HG03460 (cell line): ENCODE measurements around the gene ITGB7.
A peak's percentile ranks its signal among the peaks of the same experiment; 100 is the strongest.

Experiments used
- ATAC-seq: cut with Tn5 transposase; IDR thresholded peaks from one replicate; pipeline ENCODE4 v1.9.1; 2021; ENCODE audit not compliant: unreplicated experiment

ITGB7 gene

DNA sequence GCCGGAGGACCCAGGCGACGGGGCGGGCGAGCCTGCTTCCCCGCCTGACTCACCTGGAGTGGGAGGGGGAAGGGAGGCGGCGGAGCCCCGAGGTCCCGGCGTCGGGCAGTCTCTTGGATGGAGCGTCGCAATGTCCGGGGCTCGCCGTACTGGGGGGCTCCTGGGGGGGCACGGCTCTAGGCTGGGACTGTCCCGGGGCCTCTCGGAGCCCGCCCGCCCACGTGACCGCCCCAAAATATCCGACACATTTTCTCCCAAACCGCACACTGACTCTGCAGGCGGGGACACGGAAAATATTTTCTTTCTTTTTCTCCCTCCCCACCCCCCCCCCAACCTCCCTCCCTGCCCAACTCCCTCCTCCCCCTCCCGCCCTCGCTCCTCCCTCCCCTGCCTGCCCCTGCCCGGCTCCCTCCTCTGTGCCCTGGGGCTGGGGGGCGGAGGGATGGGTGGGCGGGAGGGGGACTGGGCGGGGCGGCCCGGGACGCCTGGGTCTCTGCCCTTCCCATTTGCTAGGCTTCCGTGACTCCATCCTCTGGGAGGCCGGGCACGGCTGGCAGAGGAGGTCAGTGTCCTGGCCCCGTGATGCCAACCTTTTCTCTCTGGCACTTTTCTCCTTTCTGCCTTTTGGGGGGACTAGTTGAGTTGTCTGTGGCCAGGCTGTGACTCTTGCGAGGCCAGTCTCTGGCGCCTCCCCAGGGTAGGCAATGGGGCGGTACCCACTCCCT lies 25.0 kb upstream of the ITGB7 start, which contains the start of gene RARG:
RARG (minus strand) TSS at position 289 of the 725 bp plus-strand sequence. CDS start 4,664 bp downstream, outside the sequence.
- no peak for ATAC-seq

DNA sequence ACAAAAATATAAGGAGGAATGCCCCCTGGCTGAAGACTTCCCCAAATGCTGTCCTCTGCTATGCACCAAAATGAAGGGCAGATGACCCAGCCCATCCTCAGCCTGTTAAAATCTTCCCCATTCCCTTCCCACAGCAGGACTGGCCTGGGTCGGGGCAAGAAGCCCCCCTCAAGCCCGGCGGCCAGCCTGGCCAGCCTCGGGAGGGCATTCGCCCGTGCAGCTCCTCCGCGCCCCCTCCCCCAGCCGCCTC lies 24.5 kb upstream of the ITGB7 start:
- ATAC-seq: no peak

DNA sequence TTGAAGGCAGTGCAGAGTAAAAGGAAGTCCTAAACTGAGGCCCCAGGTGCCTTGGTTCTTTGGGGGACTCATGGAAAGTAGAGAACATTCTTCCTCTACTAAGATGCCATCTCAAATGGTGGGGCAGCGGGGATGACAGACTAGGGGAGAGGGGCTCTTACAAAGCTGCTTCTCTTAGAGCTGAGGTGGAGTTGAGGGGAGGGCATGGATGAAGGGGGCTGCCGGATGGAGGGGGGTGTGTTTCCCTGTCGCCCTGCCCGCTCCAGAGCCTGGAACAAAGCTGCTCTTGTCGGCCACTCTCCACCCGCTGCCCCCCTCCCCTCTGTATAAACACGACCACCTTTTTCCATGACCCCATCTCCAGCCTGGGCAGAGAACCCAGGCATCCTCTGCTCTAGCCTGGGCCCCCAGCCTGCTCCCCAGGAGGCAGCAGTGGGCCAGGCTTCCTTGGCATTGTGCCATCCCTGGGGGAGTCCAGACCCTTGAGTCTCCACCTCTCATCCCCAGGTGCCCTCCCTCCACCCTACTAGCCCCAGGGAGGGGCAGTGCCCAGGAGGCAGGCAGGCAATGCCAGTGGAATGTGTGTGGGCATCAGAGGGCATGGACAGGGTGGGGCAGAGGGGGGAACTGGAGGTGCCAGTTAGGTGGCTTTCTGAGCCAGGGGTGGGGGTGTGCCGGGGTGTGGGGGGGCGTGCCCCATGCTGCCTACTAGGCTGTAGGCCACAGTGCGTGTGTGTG lies 23.2 kb upstream of the ITGB7 start:
- ATAC-seq: no peak

DNA sequence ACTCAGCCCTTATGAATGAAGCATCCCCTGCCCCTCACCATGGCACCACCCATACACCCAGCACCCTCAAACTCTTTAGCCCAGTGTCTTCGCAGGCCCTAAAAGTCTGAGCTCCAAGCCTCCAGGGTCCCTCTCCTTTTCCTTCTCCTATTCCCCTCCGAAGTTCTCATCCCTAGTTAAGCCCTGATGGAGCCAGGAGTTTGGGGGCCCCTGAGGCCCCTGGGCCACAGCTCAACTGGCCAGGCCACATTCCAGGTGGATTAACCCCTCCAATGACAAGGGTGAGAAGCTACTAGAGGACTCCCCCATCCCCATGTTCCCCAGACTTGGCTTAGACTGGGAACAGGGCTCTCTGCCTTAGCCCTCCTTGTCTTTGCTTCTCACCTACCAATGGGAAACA lies 22.4 kb upstream of the ITGB7 start:
- no peak for ATAC-seq

DNA sequence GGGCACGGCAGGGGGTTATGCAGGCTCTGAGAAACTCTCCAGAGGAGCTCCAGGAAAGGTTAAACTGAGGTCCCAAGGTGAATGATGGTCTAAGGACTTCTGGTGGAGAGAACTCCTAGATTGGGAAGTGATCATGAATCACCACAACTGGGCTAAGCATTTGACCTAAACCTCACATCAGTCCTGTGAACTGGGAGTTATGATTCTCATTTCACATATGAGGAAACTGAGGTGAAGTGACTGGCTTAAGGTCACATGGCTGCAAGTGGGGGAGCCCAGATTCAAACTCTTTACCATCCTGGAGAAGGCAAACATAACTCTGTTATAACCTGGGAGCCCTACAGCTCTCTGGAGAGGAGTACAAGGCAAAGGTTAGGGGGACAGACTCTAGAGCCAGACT lies 20.8 kb upstream of the ITGB7 start:
- ATAC-seq: no peak

DNA sequence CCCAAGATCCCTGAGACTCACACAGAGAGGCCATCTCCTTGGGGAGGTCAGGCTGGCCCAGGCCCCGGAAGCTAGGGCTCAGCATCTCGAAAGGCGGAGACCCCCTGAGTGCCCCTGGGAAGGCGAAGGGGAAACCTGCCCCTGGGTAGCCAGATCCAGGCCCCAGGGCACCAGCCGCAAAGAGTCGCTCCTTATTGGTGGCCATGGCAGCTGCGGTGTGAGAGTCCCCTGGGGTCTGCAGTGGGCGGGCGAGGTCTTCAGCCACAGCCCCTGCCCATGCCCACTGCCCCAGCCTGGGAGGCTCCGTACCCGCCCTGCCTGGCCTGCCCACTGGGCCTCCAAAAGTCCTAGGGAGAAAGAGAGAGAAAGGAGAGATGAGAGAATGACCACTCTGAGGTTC lies 20.3 kb upstream of the ITGB7 start:
- no peak for ATAC-seq

DNA sequence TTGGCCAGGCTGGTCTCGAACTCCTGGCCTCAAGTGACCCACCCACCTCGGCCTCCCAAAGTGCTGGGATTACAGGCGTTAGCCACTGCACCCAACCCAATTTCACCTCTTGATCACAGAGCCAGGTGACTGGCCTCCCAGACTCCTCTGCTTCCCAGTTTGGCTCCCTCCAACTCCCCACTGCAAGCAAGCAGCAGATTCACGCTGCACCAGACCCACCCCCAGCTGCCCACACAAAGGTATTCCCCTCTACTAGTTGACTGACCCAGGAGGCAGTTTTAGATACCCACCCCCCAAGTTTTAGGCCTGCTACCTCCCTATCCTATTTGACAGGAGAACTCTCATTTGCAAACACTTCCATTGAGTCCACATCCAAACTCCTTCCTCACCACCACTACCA lies 19.8 kb upstream of the ITGB7 start:
- no peak for ATAC-seq

DNA sequence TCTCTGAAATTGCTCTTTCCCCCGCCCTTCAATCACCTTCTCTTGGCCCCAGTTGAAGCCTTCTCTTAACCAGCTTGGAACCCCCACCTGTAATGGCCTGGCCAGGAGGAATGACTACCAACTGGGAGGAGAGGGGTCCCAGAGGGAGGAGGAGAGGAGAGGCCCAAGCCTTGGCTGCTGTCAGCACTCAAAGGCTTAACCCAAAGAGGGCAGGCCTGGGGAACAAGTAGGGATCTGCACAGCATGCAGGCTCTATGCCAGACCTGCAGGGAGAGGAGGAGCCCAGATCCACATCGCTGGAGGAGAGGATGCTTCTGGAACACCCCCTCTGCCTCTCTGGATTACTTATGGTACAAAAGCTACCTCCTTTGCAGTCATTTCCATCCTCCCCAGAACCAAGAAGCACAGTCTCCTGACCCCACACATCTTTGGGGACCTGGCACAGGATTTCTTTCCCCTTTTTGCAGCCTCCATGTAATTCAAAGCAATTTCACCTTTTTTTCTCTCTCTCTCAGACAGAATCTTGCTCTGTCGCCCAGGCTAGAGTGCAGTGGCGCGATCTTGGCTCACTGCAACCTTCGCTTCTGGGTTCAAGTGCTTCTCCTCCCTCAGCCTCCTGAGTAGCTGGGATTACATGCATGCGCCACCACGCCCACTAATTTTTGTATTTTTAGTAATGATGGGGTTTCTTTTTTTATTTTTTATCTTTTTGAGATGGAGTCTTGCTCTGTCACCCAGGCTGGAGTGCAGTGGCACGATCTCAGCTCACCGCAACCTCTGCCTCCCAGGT lies 18.8 kb upstream of the ITGB7 start:
- ATAC-seq: no peak

DNA sequence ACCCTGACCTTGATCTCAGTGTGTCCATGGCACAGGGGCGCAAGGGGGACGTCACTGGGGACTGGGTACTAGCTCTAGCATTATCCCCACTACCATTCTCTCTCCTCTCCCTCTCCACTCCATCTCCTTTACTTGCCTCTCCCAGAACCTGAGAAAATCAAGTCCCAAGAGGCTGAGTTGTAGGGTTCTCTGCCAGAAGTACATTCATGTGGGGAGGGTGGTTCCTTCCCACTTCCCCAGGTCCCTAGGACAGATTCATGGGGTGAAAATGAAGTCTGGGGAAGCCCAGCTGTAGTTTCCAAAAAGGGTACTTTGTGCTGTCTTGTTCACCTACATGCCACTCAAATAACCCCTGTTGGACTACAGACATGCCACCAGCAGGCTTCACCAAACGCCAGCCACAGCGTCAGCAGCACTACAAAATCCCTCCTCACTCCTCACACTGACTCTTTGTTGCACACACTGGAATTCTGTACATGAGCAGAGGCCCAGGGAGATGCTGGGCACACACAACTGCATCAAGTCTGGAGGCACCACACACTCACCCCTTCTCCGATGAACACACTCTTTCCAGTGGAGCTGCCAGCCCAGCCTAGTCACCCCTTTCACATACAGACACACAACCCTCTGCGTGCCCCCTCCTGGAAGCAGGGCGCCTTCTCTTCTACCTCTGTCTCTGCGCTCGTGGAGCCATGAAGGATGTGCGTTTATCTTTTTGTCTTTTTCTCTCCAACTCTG lies 18.0 kb upstream of the ITGB7 start:
- no peak for ATAC-seq

DNA sequence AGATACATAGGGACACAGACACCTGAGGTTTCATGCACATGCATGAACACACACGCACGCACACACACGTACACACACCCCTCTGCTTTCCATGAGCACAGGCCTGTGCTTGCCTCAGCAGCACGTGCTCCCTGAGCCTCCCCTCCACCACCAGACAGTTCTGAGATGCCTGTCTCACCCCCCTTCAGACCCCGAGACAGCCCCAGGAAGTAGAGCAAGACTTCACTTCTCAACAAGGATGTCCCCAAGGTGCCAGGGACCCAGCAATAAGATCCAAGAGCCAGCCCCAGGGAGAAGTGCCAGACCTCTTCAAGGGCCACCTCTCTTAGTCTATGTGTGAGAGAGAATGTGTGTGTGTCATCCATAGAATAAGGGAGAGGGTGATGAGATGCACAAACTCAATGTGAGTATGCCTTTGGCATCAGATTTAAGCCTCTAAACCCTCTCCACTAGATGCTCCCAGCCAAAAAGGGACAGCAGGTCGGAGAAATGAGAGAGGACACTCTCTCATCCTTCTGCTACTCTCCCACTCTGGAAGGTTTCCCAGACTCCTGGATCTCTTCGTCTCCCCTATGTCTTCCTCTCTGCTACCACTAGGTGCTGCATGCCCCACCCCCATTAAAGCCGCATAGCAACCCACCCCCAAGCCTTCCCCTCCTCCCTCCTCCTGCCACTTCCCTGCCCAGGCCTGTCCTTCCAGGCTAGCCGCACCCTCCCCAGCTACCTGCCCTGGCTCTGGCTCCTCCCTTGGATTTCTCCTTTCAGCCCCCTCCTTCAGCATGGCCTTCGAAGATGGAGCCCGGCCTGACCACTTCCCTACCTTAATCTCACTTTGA lies 17.2 kb upstream of the ITGB7 start:
- no peak for ATAC-seq

DNA sequence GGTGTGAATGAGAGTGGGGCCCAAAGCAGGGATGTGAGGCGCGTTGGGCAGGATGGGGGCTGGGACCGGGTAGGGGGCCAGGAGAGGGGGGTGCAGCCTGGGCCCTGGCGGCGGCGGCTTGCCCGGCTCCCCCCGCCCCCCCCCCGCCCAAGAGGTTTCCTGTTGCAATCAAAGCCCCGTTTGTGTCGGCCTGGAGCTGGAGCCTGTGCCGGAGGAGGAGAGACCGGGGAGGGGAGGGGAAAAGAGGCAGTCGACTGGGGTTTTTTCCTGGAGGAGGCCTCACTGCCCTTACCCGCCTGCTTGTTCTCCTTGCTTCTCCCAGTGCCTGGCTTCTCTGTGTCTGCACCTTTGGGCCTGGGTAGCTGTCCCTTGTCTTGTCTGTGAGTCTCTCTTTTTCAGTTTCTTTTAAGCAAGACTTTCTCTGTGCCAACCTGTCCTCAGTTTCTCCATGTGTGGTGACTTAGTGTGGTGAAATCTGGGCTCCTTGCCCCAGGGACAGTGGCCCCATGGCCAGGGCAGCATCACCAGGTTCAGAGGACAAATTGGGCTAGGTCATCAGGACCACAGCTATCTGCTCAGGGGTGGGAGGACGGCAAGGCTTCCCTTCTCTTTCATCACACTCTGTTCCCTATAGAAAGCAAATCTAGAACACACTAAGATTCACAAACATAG lies 16.5 kb upstream of the ITGB7 start:
- ATAC-seq: no peak

DNA sequence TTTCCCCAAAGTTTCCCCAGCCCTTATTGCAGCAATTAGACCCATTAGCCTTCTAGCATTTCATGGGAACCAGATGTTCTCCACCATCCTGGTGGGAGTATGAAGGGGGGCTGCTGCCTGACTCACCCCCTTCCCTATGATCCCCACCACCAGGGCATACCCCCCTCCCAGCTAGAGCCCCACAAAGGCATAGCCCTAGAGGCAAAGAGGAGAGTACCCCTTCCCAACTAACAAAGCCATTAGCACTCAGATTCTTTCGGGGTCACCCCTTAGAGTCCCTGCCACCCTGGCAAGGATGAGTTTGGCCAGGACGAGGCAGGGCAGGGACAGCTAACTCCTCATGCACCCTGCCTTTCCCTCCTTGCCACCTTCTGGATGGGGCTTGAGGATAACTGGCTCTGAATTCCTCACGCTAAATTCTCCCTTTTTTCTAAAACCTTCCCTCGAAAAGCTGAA lies 15.8 kb upstream of the ITGB7 start:
- no peak for ATAC-seq

DNA sequence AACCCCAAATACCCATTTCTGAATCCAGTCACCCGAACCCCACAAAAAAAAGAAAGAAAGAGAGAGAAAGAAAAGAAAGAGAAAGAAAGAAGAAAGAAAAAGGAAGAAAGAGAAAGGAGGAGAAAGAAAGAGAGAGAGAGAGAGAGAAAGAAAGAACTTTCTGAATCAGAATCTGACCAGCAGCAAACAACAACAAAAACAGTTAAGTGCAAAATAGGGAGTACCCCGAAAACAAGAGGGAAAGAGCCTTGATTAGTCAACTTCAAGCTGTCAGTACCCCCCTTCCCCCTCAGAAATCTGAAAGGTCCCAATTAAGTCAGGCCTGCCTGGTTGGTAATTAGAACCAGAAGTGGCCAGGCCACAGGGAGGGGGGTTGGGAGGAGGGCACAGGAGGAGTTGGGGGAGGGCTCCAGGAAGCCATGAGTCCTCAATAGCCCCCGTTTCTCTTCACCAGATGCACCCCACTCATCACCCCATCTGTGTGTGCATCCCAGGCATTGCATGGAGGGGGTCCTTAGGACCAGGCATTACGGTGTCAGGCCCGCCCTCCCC lies 15.2 kb upstream of the ITGB7 start:
- ATAC-seq: no peak

DNA sequence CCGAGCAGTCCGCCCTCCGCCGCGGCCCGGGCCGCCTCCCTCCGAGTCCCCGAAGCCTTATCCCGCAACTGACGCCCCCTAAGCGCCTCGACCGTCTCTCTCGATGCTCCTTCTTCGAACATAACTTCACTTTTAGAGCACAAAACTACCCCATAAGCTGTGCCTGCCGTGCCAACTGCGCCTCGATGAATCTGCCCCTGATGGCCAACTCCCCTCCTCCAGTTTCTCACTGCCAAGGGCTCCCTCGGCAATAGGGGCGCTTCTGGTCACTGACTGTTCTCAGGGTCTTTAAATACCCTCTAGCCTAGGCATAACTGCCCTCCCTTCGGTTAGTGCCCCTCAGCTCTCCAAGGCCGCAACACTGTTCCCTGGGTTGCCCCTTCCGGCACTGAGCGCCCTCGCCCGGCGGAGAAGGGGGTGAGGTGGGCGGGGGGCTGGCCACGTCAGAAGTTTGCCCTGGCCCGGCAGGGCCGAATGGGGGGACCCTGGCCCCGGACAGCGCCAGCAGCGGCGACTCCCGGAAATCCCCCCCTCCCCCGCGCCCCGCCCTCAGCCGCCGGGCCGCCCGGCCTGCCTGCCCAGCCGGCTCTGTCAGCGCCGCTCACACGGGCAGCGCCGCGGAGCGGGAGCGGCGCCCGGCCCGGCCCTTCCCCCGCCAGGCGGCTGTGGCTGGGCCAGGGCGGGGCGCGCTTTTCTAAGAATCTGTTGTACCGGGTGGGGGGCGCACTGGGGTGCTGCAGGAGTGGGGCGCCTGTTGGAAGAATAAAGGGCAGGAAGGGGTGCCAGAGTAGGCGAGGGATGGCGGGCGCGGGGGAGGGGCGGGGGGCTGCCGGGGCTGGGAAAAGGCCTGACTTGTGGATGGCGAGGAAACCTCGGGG lies 14.4 kb upstream of the ITGB7 start:
- ATAC-seq: peak; percentile 26

DNA sequence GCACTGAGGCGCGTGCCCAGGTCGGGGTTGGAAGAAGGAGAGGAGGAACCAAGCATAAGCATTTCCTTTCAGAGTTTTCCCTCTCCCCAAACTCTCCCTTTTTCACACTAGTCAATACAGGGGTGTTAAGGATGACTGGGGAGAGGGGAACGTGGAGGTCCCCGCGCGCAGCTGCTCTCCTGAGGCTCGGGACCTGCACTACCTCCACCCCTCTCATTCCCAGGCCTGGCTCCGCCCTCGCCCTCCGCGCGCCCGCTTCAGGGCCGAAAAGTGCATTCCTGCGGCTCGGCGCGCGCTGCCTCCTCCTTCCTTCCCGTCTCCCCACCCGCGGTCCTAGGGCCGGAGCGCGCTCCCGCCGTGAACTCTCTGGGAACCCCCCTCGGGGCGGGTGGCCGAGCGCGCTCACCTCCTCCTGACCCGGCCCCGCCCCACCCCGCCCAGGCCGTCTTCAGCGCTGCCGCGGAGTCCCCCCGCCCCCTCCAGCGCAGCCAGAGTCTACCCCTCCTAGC lies 13.7 kb upstream of the ITGB7 start:
- ATAC-seq: peak; percentile 46

DNA sequence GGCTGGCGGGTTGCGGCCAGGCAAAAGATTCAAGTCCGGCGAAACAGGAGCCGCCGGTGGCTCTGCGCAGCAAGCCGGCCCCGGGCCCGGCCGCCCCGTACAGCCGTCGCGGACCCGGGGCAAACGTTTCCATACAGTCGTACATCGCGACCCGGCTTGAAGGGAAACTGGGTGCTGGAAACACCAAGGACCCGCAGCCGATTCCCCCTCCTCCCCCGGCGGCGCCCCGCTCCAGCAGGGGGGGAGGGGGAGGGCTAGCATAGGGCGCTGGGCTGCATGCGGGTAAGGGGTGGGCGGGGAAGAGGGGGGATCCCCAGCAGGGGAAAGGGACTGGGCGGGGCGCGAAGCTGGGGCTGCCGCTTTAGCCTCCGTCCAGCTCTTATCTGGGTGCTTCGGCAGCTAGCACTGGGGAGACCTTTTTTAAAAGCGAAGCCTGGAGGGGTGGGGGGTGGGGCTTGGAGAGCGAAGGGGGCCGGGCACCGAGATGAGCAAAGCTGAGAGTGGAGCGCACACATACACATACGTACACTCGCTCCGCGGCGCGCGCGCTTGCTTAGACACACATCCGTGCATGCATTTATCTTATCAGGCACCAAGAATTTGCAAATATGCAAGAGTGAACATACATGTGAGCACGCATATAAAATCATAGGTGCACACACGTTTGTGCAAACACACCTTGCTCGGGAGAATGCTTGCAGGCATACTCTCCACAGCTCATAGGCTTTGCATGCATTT lies 13.1 kb upstream of the ITGB7 start:
- peak; percentile 38 for ATAC-seq

DNA sequence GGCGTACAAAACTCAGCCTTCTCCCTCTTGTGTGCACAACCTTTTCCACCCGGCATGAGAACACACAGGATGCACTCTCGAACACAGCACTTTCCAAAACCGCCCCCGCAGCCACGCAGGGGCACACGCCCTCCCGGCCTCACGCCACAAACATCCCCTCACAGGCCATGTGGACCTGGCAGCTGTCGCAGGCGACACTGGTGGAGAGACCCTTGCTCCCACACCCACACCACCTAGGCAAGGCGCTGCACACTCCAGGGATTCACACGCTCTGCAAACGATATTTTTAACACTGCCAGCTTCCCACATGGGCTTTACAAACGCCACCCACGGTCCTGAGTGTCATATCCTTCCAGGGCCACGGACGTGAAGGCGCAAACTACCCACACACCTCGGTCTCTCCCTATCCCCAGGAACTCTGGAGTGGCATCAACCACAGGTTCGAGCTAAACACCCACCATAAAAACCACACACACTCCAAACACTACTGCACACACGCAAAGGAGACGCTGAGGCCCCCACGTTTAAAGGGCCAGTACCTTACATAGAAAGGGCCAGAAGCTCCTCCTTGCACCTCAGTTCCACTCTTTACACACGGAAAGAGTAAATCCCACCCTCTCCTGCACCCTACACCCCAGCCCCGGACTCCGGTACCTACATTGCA lies 12.4 kb upstream of the ITGB7 start:
- no peak for ATAC-seq
